HG02884 (cell line): ENCODE data around the gene MINDY4.

Experiments
- ATAC-seq: cut with Tn5 transposase; IDR thresholded peaks from one replicate; pipeline ENCODE4 v1.9.1; 2021; ENCODE audit warnings: mild to moderate bottlenecking, moderate library complexity; ENCODE audit not compliant: unreplicated experiment

The MINDY4 gene

GRCh38 chr7:30771174-30771879, at the start of gene MINDY4:
MINDY4 (plus strand) TSS chr7:30771417; CDS start chr7:30771494, 77 bp downstream.
- ATAC-seq = peak; percentile 78

DNA sequence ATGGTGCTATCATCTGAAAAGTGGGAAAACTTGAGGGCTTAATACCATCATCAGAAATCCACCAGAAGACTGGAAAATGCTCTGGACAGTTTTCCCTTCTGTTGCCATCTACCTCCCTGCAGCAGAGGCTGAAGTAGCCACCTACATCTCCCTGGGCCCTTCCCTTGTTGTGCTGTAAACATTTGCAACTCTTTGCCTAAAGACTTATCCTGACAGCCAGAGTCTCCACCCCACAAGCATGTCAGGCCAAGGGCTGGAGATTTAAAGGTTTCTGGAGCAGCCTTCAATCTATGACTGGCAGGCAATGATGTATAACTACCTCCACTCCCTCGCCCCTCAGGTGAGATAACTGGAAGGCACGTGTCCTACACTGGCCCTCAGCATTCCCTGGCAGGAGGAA, 49.0 kb upstream of the MINDY4 start:
- ATAC-seq = no peak

- ATAC-seq = no peak
Observed at GRCh38 chr7:30722671-30723070, 48.5 kb upstream of the MINDY4 start.

- ATAC-seq = no peak
Observed at GRCh38 chr7:30723776-30724175, 47.4 kb upstream of the MINDY4 start.

DNA sequence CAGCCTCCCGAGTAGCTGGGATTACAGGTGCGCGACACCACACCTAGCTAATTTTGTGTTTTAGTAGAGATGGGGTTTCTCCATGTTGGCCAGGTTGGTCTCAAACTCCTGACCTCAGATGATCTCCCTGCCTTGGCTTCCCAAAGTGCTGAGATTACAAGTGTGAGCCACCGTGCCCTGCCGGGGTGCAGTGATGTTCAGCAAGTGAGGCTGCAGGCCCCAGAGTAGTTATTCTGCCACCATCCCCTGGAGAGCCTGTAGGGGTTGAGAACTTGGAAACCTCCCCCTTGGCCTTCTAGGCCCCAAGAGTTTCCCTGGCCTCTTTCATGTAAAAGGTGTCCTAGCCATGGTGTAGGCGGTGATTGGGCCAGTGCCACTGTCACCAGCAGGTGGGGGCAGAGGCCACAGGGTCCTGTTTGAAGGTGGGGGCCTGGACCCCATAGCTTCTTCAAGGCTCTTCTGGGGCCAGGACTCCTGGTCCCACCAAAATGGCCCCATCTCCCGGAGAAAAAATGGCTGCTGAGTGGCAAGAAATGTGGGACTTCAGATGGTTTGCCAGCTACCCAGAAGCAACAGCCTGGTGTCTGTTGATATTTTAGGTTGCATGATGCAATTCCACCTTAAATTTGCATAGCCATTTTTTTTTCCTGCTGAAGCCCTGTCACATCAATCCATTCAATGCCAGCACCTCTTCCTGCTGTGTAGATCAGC, 44.8 kb upstream of the MINDY4 start:
- ATAC-seq = no peak

GRCh38 chr7:30727061-30727945, 43.9 kb upstream of the MINDY4 start:
- peak; percentile 70 for ATAC-seq

GRCh38 chr7:30728591-30729100, 42.6 kb upstream of the MINDY4 start:
- no peak for ATAC-seq

GRCh38 chr7:30729642-30730041, 41.6 kb upstream of the MINDY4 start:
- no peak for ATAC-seq

DNA sequence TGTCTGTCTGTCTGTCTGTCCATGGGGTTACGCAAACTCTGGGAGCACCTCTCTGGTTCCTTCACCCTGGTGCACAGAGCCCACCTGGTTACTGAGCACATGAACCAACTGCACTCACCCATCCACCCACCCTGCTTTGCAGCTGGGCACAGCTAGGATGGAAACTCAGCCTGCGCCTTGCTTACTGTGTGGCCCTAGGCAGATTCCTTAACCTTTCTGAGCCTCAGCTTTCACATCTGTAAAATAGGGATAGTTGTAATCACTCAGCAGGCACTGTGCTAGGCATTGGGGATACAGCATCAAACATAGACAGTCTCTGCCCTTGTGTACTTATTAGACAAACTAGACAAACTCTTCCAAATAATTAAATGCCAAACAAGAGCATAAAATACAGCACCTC, 41.1 kb upstream of the MINDY4 start:
- no peak for ATAC-seq

DNA sequence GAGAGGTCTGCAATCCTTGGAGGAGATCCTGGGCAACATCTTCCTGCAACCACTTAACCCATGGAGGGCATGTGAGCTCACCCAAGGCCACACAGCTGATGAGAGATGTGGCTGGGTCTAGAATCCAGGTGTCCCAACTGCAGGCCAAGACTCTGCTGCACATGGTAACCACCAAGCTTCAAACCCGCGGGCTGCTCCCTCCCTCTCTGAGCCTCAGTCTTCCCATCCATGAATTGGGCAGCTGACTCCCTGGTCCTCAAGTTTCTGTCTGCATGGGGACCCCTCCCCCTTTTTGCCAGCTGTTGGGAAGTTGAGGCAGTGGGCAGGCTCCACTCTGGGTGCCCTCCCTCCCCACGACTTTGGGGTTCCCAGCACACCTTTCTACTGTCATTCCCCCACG, 40.2 kb upstream of the MINDY4 start:
- no peak for ATAC-seq

DNA sequence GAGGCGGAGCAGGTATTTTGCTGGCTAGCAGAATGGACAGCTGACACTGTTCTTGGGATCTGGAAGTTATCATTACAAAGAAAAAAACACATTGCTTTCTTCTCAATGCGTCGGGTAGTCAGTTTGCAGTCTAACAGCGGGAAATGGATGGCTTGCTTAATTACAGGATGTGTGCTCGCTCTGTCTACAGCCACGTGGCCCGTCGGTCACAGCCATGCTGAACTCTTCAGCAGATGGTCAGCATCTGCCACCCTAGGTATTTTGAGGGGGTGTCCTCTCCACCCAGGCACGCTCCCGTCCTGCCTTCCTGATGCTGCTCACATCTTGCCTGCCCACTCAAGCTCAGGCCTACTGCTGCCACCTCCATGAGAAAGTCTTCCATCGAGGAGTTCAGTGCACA, 39.6 kb upstream of the MINDY4 start:
- ATAC-seq = no peak

GRCh38 chr7:30732606-30733005, 38.6 kb upstream of the MINDY4 start:
- ATAC-seq = no peak

- ATAC-seq = no peak
Observed at GRCh38 chr7:30733216-30733615, 38.0 kb upstream of the MINDY4 start.

- ATAC-seq = no peak
Observed at GRCh38 chr7:30733691-30734090, 37.5 kb upstream of the MINDY4 start.

GRCh38 chr7:30734497-30734896, 36.7 kb upstream of the MINDY4 start:
- ATAC-seq = no peak

DNA sequence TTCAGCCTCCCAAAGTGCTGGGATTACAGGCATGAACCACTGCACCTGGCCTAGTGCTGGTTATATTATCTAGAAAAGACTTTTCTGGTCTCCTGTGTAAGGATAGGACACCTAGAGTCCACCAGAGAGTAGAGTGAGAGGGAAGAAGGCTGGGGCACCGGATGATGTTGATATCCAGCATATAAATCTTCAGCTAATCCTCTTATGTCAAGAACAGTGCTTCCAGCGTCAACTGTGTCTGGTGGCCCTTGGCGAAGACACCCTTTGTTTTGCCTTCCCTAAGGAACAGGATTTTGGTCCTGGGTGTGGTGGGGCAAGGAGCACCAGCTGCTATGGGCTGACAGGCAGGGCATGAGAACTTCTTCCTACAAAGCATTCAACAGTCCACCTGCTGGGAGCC, 35.6 kb upstream of the MINDY4 start:
- no peak for ATAC-seq

DNA sequence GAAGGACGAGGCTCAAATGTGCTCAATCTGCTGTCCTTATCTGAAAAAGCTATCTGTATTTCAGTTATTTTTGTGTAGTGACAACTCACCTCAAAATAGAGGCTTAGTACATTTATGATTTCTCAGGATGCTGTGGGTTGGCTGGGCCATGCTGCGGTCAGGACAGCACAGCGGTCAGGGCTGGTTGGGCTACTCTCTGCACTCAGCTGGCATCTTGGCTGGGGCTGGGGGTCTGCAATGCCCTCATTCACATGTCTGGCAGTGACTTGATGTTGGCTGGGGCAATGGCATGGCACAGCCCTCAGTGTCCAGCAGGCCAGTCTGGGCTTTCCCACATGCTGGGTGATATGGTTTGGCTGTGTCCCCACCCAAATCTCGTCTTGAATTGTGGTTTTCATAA, 34.9 kb upstream of the MINDY4 start:
- ATAC-seq = no peak

DNA sequence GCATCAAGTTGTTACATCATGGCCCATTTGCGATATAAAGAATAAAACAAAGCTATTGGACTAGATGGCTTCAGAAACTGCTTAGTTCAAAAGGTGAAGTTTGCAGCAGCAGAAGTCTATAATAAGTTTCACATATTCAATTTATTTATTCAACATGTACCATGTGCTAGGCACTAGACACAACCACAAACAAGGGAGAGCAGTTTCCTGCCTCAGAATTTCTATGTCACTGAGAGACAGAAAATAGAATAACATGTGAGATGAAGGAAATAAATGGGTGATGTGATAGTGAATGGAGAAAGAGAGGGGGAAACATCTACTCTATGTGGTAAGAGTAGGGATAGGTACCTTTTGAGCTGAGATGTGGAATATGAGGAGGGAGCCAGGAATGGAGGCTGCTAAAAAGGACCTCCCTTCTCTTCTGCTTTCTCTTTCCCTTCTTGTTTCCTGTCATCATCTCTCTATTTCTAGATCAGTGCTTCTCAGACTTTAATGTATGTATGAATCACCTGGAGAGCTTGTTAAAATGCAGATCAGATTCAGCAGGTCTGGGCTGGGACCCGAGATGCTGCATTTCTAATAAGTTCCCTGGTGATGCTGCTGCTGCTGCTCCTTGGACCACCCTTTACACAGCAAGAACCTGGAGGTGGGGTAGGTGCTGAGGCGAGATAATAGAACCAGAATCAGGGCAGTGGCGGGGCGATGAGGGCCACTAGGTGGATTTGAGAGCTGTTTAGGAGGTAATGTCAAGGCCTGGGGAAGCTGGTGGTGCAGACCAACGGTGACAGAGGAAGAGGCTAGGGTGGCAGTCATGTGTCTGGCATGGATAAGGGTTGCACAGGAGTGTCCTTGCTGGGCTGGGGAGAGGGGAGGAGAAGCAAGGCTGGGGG, 32.9 kb upstream of the MINDY4 start:
- no peak for ATAC-seq

- ATAC-seq = no peak
Observed at GRCh38 chr7:30739691-30740090, 31.5 kb upstream of the MINDY4 start.

GRCh38 chr7:30740417-30741181, 30.6 kb upstream of the MINDY4 start:
- no peak for ATAC-seq
